Neural crest cell (in vitro differentiated cells): Measurements from ENCODE around the gene RPN2. TPM values are rescaled to one million over a fixed set of nuclear protein-coding genes. Genes with fewer than 3 reads are reported as not detected.
A peak's percentile ranks its signal among the peaks of the same experiment; 100 is the strongest.

Source experiments
- DNase-seq: peaks from one replicate; pipeline ENCODE4 v3.0.0; 2021; ENCODE audit warnings: low read depth, mixed read lengths, low spot score
- H3K27ac Mint-ChIP-seq: one replicate; pipeline ENCODE4 v1.8.0; 2021; ENCODE audit warnings: mild to moderate bottlenecking, mixed read lengths; ENCODE audit not compliant: unreplicated experiment
- H3K27me3 Mint-ChIP-seq: 2 replicates; pipeline ENCODE4 v1.8.0; 2021; ENCODE audit warnings: low read depth, mild to moderate bottlenecking, mixed read lengths
- H3K36me3 Mint-ChIP-seq: 2 replicates; pipeline ENCODE4 v1.8.0; 2021; ENCODE audit warnings: low read depth, mild to moderate bottlenecking, mixed read lengths
- H3K4me1 Mint-ChIP-seq: 2 replicates; pipeline ENCODE4 v1.8.0; 2021; ENCODE audit warnings: mixed read lengths
- H3K4me3 Mint-ChIP-seq: one replicate; pipeline ENCODE4 v1.8.0; 2021; ENCODE audit warnings: mild to moderate bottlenecking, mixed read lengths
- H3K9me3 Mint-ChIP-seq: 2 replicates; pipeline ENCODE4 v1.8.0; 2021; ENCODE audit warnings: mixed read lengths
- CTCF ChIP-seq: fragments of 200-600 bp; sonication (generic); conservative IDR thresholded peaks from 2 replicates; pipeline ENCODE4 v1.5.0; 2021; ENCODE audit warnings: antibody characterized with exemption, mild to moderate bottlenecking
- total RNA-seq: library from RNA; stranded (reverse); gene quantifications from 2 replicates; pipeline ENCODE4 v1.2.1, GENCODE V29; 2021

The RPN2 gene
- total RNA-seq, 1 donor from 2014 or later, result 203 TPM

DNA sequence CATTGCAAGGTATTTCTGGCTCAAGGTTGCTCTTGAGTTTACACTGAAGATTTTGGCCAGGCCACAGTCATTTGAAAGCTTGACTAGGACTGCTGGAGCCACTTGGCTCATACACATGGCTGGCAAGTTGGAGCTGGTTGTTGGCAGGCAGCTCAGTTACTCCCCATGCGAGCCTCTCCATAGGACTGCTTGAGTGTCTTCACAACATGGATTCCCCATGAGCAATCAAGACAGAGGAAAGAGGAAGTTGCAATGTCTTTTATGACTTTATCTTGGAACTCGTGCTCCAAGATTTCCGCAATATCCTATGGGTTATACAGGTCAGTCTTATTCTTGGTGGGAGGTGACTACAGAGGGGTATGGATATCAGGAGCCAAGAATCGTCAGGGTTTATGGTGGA is 109.0 kb downstream of the RPN2 start:
- Mint-ChIP-seq H3K36me3 (peaks cover 12% of the 10 kb centered on the region), H3K4me1 (peaks cover 21% of the 10 kb centered on the region), H3K27ac (no peak overlapping the region), H3K27me3 (peaks cover 3% of the 10 kb centered on the region), H3K4me3 (peak overlapping the region; percentile 95), H3K9me3 (peaks cover 4% of the 10 kb centered on the region)
- TF ChIP-seq CTCF, result no peak
- no peak for DNase-seq

DNA sequence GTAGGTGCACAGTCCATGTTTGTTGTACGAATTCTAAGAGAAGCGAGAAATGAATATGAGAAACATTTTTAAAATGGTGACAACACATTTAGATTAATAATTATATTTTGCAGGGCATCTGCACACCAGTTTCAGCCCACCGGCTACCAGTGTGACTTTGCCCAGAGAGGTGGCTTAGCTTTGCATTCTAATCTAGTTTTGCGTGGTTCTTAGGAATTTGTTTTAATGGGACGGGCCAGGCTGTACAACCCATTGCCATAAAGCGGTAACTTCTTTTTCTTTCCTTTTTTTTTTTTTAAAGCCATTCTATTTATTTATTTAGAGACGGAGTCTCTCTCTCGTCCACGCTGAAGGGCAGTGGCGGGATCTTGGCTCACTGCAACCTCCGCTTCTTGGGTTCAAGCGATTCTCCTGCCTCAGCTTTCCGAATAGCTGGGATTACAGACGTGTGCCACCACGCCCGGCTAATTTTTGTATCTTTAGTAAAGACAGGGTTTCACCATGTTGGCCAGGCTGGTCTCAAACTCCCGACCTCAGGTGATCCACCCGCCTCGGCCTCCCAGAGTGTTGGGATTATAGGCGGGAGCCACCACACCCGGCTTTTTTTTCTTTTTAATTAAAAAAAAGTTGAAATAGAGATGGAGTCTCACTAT is 111.2 kb downstream of the RPN2 start:
- TF ChIP-seq CTCF, result no peak
- peak overlapping the region; percentile 75 for H3K27ac Mint-ChIP-seq
- peaks cover 32% of the 10 kb centered on the region for H3K4me1 Mint-ChIP-seq
- peaks cover 3% of the 10 kb centered on the region for H3K27me3 Mint-ChIP-seq
- H3K36me3 Mint-ChIP-seq, result peaks cover 22% of the 10 kb centered on the region
- DNase-seq, result no peak
- H3K4me3 Mint-ChIP-seq, result peak overlapping the region; percentile 95
- H3K9me3 Mint-ChIP-seq, result peaks cover 7% of the 10 kb centered on the region

Other genes with a start within 250 kb of the RPN2 start
- 13.0 and 13.8 TPM in 2 replicates for gene SAMHD1, start 227.6 kb upstream of the RPN2 start, total RNA-seq
- gene RBL1, start 83.3 kb upstream of the RPN2 start, total RNA-seq, result 25.6 and 27.2 TPM in 2 replicates
- gene MROH8, start 218 bp downstream of the RPN2 start, total RNA-seq, result 7.3 and 7.6 TPM in 2 replicates
- gene GHRH, start 82.5 kb downstream of the RPN2 start, total RNA-seq, result not detected in 2 replicates
- 44.8 and 50.8 TPM in 2 replicates for gene MANBAL, start 110.3 kb downstream of the RPN2 start, total RNA-seq
- 58.6 and 60.4 TPM in 2 replicates for gene SRC, start 166.8 kb downstream of the RPN2 start, total RNA-seq